Mesodermal cell (in vitro differentiated cells): ENCODE data around the gene PALLD.

Experiments used
- H3K27ac ChIP-seq: 2 replicates; pipeline ENCODE4 v1.7.0; 2013; ENCODE audit warnings: mild to moderate bottlenecking, low read depth, low read length, moderate library complexity; ENCODE audit not compliant: severe bottlenecking
- H3K36me3 ChIP-seq: 2 replicates; pipeline ENCODE4 v1.7.1; 2013; ENCODE audit warnings: mild to moderate bottlenecking, low read length, moderate library complexity; ENCODE audit not compliant: control insufficient read depth, insufficient read depth
- H3K4me1 ChIP-seq: one replicate; pipeline ENCODE4 v1.7.1; 2013; ENCODE audit warnings: mild to moderate bottlenecking, low read length; ENCODE audit not compliant: insufficient read depth, control insufficient read depth, poor library complexity, severe bottlenecking
- H3K4me3 ChIP-seq: 2 replicates; pipeline ENCODE4 v1.7.0; 2013; ENCODE audit warnings: low read length, control low read depth, mild to moderate bottlenecking; ENCODE audit not compliant: insufficient read depth, poor library complexity, severe bottlenecking; ENCODE audit errors: extremely low read depth
- H3K9me3 ChIP-seq: 2 replicates; pipeline ENCODE4 v1.7.1; 2013; ENCODE audit warnings: mild to moderate bottlenecking, low read length, moderate library complexity; ENCODE audit not compliant: control insufficient read depth
- WGBS, 2 experiments: methylation state at CpG; one replicate each; pipeline ENCODE4 v1.1.5; 2013; ENCODE audit warnings: missing lambda C conversion rate in 2 of 2; ENCODE audit not compliant: insufficient coverage in 2 of 2; 5-methylcytosine and 5-hydroxymethylcytosine counted together

PALLD gene

DNA sequence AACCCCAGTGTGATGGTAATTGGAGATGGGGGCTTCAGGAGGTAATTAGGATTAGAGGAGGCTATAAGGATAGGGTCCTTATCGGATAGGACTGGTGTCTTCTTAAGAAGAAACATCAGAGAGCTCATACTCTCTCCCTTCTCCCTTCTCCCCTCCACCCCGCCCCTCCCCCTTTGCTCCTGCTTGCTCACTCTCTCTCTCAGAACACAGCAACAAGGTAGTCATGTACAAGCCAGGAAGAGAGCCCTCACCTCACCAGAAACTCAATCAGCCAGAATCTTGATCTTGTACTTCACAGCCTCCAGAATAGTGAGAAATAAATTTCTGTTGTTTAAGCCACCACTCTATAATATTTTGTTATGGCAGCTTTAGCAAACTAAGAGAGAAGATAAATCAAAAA lies 21.1 kb upstream of the PALLD start:
- 38% methylated on average over 1 of the region's 2 CpGs; no CpG with 5 or more reads in 1 of the 2 experiments for WGBS, 2 experiments
- Histone ChIP-seq H3K4me3 (no peak overlapping the region), H3K27ac (no peak overlapping the region), H3K4me1 (peaks cover 1% of the 10 kb centered on the region), H3K9me3 (no peaks in the 10 kb centered on the region), H3K36me3 (no peaks in the 10 kb centered on the region)

- no peaks in the 10 kb centered on the region for H3K9me3 ChIP-seq
- H3K4me1 ChIP-seq, result peaks cover 9% of the 10 kb centered on the region
- H3K4me3 ChIP-seq, result no peak overlapping the region
- 100% methylated on average over 2 of the region's 3 CpGs for WGBS, 2 experiments
- no peaks in the 10 kb centered on the region for H3K36me3 ChIP-seq
- no peak overlapping the region for H3K27ac ChIP-seq
Measured at GRCh38 chr4:168478868-168479267, 18.0 kb upstream of the PALLD start.

- H3K4me3 ChIP-seq, result peak overlapping the region; percentile 37
- no peaks in the 10 kb centered on the region for H3K9me3 ChIP-seq
- no peak overlapping the region for H3K27ac ChIP-seq
- no peaks in the 10 kb centered on the region for H3K36me3 ChIP-seq
- WGBS, 2 experiments, result 87 to 95% methylated on average over 4 to 5 of the region's 7 CpGs
- peaks cover 9% of the 10 kb centered on the region for H3K4me1 ChIP-seq
Measured at GRCh38 chr4:168480931-168481611, 15.8 kb upstream of the PALLD start.

DNA sequence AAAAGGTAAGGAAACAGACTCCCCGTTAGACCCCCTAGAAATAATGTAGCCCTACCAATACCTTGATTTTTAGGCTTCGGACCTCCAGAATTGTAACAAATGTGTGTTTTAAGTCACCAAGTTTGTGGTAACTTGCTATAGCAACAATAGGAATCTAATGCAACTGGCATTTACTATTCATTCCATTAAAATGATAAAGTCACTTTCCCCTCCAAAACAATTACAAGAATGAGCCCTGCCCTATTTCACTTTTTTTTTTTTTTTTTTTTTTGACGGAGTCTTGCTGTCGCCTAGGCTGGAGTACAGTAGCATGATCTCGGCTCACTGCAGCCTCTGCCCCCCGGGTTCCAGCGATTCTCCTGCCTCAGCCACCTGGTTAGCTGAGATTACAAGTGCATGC lies 13.0 kb upstream of the PALLD start:
- Histone ChIP-seq H3K4me1 (peaks cover 19% of the 10 kb centered on the region), H3K9me3 (no peaks in the 10 kb centered on the region), H3K4me3 (no peak overlapping the region), H3K27ac (no peak overlapping the region), H3K36me3 (no peaks in the 10 kb centered on the region)
- 100% methylated on average over 1 to 4 of the region's 7 CpGs for WGBS, 2 experiments

DNA sequence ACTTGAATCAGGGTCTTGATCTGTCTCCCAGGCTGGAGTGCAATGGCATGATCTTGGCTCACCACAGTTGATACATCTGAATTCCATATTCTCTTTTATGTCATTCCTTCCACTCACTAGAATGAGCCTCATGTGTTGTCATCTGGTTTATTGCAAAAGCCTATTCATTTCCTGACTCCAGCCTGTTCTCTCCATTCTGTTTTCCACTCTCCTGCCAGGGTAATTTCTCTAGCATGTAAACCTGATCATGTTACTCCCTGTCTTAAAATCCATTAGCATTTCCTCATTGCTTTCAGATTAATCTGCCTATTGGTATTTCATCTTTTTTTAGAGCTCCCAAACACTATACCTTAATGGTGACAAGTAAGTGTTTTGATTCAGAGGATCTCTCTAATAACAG lies 12.2 kb upstream of the PALLD start:
- H3K36me3 ChIP-seq, result no peaks in the 10 kb centered on the region
- H3K4me1 ChIP-seq, result peaks cover 19% of the 10 kb centered on the region
- H3K9me3 ChIP-seq, result no peaks in the 10 kb centered on the region
- no peak overlapping the region for H3K27ac ChIP-seq
- no peak overlapping the region for H3K4me3 ChIP-seq

- no peak overlapping the region for H3K27ac ChIP-seq
- H3K4me3 ChIP-seq, result no peak overlapping the region
- no peaks in the 10 kb centered on the region for H3K36me3 ChIP-seq
- no peaks in the 10 kb centered on the region for H3K9me3 ChIP-seq
- no CpG with 5 or more reads among the region's 2 CpGs for whole genome bisulfite sequencing, 2 experiments
- peaks cover 19% of the 10 kb centered on the region for H3K4me1 ChIP-seq
Measured at GRCh38 chr4:168485156-168485910, 11.5 kb upstream of the PALLD start.

GRCh38 chr4:168486912-168487281 lies 10.0 kb upstream of the PALLD start:
- no peaks in the 10 kb centered on the region for H3K9me3 ChIP-seq
- H3K36me3 ChIP-seq, result no peaks in the 10 kb centered on the region
- H3K4me3 ChIP-seq, result no peak overlapping the region
- H3K27ac ChIP-seq, result no peak overlapping the region
- peaks cover 11% of the 10 kb centered on the region for H3K4me1 ChIP-seq
- 55 to 89% methylated on average over 1 of the region's 1 CpG for WGBS, 2 experiments

DNA sequence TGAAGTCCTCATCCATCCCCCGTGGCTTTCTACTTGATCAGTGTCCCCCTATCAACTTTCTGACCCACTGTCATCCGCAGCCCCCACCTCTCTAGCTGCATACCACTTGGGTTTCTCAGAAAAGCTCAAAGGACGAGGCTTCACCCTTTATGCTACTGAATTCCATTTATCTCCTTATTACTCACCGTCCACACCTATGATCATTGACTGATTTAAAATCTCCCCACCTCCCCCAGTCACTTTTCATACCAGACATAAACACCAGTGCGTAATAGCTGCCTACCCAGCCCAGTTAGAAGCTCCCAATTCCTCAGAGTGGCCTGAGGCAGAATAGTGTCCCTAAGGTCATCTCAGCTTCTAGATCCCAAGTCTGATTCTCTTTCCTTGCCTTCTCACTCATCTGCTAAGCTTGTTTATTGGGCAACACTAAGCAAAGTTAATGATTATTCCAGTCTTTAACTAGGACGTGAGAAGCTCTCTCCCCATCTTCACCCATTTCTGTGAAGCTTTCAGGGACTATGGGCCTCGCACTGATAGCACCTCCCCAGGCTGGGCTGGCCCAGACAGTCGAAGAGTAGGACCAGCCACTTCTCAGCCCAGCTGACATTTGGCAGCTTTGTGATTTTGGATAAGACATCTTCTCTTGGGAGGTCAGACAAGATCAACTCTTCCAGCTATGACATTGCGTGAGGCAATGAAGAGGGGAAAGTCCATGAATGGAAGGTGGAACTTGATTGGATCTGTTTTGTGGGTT lies 9.4 kb upstream of the PALLD start:
- Histone ChIP-seq H3K27ac (no peak overlapping the region), H3K4me3 (no peak overlapping the region)
- 62 to 84% methylated on average over 6 to 7 of the region's 9 CpGs for WGBS, 2 experiments

GRCh38 chr4:168488869-168489274 lies 8.0 kb upstream of the PALLD start:
- Histone ChIP-seq H3K36me3 (no peaks in the 10 kb centered on the region), H3K4me1 (peaks cover 11% of the 10 kb centered on the region), H3K27ac (no peak overlapping the region), H3K9me3 (no peaks in the 10 kb centered on the region), H3K4me3 (no peak overlapping the region)
- WGBS, 2 experiments, result 86% methylated on average over 3 of the region's 3 CpGs; no CpG with 5 or more reads in 1 of the 2 experiments

More for the DNA sequence above, 9.4 kb upstream of the PALLD start:
- H3K9me3 ChIP-seq, result no peaks in the 10 kb centered on the region
- no peaks in the 10 kb centered on the region for H3K36me3 ChIP-seq
- peaks cover 11% of the 10 kb centered on the region for H3K4me1 ChIP-seq

GRCh38 chr4:168489616-168490015 lies 7.2 kb upstream of the PALLD start:
- Histone ChIP-seq H3K27ac (no peak overlapping the region), H3K4me1 (peaks cover 11% of the 10 kb centered on the region), H3K9me3 (no peaks in the 10 kb centered on the region), H3K4me3 (no peak overlapping the region), H3K36me3 (no peaks in the 10 kb centered on the region)
- WGBS, 2 experiments, result 100% methylated on average over 1 of the region's 1 CpG; no CpG with 5 or more reads in 1 of the 2 experiments
